ENCODE data around the gene MEF2C. TPM values are rescaled to one million over a fixed set of nuclear protein-coding genes. Genes with fewer than 3 reads are reported as not detected.

The MEF2C gene
- total RNA-seq, 1 donor from 2014 or later, result 0.25 TPM

DNA sequence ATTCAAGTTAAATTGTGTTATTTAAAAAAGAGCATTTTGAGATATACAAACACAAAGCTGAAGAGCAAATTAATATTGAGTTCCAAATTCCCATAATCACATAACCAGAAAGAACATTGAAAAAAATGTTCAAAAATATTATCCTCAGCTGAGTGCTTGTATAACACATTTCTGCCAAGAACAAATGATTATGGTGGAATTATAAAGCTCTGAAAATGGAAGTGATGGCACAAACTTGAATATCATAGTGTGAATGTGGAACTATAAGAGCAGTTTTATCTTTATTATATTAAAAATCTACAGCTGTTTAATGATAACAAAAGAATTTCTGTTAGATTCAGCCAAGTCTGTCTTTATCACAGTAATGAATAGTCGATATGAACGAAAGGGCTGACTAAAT lies 117.8 kb downstream of the MEF2C start:
- intact Hi-C loops (cut with micrococcal nuclease), result no loop called here

- intact Hi-C loops (cut with micrococcal nuclease), result no loop called here
Measured at GRCh38 chr5:88761939-88762338, 121.0 kb downstream of the MEF2C start.

GRCh38 chr5:88761269-88761850 lies 121.6 kb downstream of the MEF2C start:
- intact Hi-C loops (cut with micrococcal nuclease), result no loop called here

DNA sequence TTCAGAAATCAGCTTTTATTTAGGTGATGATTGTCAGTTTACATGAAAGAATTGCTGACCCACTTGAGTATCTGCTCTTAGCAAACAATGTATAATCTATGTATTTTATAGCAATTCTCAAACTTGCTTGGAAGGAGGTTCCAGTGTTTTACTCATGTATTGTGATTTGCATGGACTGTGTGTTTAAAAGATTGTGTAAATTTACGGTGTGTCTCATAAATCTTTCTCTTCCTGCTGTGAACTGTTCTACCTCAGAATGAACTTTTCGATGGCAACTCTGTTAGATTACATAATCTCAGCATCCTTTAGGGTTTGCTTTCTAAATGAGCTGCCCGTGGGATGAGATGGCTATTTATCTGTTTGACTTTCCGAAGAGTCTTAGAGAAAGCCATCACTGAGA lies 122.5 kb downstream of the MEF2C start:
- intact Hi-C loops (cut with micrococcal nuclease), result no loop called here

- intact Hi-C loops (cut with micrococcal nuclease), result no loop called here
Measured at GRCh38 chr5:88758591-88758990, 124.4 kb downstream of the MEF2C start.

GRCh38 chr5:88758184-88758583 lies 124.8 kb downstream of the MEF2C start:
- intact Hi-C loops (cut with micrococcal nuclease), result no loop called here

DNA sequence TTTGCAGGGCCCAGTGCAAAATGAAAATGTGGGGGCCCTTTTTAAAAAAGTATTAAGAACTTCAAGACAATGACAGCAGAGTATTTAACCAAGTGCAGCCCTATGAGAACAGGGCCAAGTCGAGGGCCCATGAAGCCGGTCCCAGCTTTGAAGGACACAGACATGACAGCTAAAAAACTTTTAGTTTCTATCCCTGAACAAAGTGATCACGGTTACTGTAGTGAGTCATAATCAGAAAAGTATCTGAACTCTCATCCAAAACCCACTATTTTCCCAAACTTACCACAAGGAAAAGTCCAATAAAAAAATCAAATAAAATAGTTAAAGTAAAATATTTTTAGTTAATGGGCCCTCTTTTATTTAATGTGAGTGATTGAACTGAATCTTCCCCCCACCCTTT lies 126.0 kb downstream of the MEF2C start:
- intact Hi-C loops (cut with micrococcal nuclease), result no loop called here

DNA sequence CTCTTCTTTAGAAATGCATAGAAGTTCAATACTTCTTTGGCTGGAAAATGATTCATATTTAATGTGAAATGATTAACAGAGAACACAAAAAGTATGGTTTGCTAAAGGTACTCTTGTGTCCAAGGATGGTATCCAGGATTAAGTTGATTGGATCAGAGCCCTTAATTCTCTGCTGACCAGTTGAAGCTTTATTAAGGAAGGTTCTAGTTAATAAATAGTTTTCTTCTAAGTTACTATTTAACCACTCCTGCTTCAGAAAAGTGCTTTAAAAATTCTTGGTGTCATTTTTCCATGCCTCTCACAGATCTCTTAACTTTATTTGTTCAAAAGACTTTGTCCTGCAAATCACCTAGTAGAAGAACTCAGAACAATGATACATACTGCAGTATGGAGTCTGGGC lies 134.3 kb downstream of the MEF2C start:
- intact Hi-C loops (cut with micrococcal nuclease), result no loop called here

DNA sequence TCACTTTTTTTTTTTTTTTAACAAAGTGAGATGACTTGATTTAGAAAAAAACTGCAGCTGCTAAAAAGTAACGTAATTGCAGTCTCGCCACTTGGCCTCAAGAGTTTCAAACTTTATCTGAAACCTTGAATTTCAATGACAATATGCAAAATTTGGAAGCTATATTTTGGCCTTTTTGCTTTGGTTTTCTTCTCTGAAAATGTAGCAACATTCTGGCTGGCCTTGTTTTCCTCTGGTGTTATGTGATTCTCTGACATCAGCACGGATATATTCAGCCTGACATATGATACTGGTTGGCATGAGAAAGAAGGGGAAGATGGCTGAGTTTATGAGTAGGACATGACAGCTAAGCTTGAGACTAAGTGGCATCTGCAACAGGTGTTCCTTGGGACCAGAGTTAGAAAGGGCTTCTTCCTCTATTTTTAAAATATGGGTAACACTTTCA lies 136.5 kb downstream of the MEF2C start:
- intact Hi-C loops (cut with micrococcal nuclease), result no loop called here

- intact Hi-C loops (cut with micrococcal nuclease), result no loop called here
Measured at GRCh38 chr5:88745093-88745696, 137.8 kb downstream of the MEF2C start.

- intact Hi-C loops (cut with micrococcal nuclease), result no loop called here
Measured at GRCh38 chr5:88743231-88743834, 139.7 kb downstream of the MEF2C start.

DNA sequence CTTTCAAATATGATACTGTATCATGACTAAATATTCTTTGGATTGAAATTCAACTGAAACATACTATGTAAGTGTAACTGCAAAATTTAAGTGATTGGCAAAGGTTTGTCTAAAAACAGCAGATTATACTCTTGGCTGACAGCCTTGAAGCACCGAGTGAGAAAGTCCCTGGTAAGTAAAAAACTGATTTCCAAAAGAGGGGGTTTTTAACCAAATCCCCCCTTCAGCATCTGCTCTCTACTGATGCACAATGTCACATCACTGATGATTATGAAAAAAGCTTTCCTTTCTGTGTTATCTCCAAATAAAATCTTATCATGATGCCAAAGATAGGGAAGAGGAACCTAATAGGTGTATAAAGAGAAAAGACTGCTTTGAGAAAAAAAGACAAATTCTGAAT lies 141.0 kb downstream of the MEF2C start:
- intact Hi-C loops (cut with micrococcal nuclease), result no loop called here

DNA sequence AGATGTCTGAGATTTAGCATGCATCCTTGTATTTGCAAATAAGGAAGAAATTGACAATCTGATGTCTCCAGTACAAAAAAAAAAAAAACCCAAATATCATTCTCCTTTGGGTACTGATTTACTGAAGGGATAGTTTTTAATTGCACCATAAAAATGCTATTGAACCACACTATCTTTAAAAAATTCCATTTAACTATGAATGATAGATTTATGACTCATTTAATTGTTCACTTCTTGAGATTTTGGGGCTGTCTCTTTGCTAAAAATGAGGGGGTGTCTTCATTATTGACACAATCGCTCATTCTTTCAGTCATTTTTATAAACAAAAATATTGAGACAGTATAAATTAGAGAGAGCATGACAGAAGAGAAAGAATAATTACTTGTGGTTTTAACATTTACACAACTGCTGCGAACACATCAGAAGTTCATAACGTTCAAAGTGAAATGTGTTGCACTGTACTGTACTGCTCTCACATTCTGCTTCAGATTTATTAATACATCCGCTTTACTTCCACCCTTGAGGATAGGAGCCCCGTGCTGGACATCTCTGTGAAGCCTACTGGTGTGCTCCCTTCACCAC lies 142.3 kb downstream of the MEF2C start:
- intact Hi-C loops (cut with micrococcal nuclease), result no loop called here

- intact Hi-C loops (cut with micrococcal nuclease), result no loop called here
Measured at GRCh38 chr5:88736494-88736893, 146.5 kb downstream of the MEF2C start.

- intact Hi-C loops (cut with micrococcal nuclease), result no loop called here
Measured at GRCh38 chr5:88734983-88735382, 148.0 kb downstream of the MEF2C start.

DNA sequence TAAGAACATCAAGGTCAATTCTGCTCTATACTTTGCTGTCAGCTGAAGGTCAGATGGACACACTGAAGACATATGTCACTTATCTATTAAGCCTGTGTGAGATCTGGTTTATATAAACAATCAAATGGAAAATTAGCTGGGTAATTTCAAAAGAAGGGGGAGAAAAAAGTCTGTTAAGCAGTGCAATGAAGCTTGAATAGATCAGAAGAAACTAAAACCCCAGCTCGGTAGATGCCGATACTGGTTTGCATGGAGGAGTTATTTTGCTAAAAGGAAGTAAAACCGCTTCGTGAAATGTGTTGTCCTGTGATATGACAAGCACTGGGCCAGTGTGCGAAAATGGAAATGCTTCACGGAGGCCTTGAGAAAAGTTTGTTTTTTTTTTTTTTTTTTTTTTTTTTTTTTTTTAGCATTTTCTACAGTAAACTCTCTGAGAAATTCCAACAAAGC lies 148.8 kb downstream of the MEF2C start:
- intact Hi-C loops (cut with micrococcal nuclease), result no loop called here

GRCh38 chr5:88732862-88733261 lies 150.1 kb downstream of the MEF2C start:
- intact Hi-C loops (cut with micrococcal nuclease), result no loop called here

DNA sequence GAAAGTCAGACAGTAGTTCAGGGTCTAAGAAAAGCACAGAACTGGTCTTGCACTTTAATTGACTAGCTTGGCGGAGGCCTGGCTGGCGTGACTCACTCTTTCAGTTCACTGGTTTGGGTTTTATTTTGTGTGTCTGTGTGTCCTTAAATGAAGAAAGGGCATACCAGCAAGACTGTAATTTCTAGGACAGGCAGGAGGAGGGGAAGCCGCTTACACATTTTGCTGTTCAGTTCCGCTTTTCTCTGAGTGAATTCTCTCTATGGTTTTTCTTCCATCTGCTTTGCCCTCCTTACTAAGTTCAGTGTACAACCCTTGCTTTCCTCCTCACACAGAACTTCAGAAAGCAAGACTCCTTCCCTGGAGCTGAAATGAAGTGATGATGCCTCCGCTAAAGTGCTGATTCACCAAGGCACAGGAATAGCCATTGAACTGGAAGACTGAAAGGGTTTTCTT lies 150.8 kb downstream of the MEF2C start:
- intact Hi-C loops (cut with micrococcal nuclease), result no loop called here

GRCh38 chr5:88729829-88730182 lies 153.2 kb downstream of the MEF2C start:
- intact Hi-C loops (cut with micrococcal nuclease), result loop anchor here (1.0 to 2.0 kb wide), 3 partner anchors 949 to 1657 kb away; no protein-coding TSS in a partner anchor

DNA sequence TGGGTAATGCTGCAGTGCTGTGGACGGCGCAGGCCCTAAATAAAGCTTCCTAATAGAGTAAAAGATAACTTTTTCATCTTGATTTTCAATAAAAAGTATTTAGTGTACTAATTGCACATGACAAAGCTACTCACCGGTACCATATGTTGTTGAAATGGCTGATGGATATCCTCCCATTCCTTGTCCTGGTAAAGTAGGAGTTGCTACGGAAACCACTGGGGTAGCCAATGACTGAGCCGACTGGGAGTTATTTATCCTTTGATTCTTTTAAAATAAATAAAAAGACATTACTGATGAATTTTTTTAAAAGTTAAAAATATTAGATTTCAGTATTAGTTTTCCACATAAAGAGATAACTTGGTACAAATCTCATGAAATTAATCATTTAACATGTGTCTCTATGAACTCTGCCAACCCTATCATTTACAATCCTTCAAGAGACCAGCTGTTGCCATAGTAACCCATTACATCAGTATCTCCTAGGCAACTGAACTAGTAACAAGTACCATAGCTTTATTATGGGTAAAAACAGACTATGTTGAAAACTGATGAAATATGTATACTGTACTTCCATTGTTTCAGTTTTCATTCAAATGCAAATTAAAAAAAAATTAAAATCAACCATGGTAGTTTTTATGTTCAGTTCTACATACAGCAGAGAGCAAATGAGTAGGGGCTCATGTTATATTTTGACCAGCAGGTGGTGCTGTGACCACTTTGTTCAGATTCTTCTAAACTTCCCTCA lies 153.7 kb downstream of the MEF2C start:
- intact Hi-C loops (cut with micrococcal nuclease), result loop anchor here (1.0 to 2.0 kb wide), 3 partner anchors 948 to 1658 kb away; no protein-coding TSS in a partner anchor

DNA sequence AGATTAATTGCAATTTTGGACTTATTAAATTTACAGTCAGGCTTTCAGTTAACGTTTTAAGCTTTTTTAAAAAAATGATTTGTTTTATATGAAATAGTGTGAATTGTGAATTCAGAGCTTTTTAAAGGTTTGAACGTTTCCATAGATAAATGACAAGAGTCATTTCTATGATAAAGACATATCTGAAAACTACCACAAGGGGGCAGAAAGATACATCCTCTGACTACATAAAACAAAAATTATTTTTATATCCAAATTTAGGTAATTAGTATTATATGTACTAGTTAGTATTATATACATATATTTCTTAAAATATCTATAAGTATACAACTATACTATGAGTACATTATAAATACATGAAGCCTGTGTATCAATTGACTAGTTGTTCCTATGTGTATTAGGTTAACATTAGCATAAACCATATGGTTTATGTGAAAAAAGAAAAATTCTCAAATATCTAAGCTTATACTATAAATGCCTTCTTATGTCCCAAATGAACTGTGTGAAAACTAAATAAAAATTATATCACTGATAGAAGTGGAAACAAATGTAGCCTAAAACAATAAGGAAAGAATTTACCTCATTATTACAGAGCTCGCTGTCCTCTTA lies 155.2 kb downstream of the MEF2C start:
- intact Hi-C loops (cut with micrococcal nuclease), result loop anchor here (2.0 kb wide), 1 partner anchor 1659 kb away; no protein-coding TSS in a partner anchor
